Vagina (tissue), 2 donors: ENCODE results near the gene LAMB4. TPM values are rescaled to one million over a fixed set of nuclear protein-coding genes. Genes with fewer than 3 reads are reported as not detected.

Experiments
- DNase-seq, 2 donors: peaks; one replicate each; pipeline ENCODE4 v3.0.0-alpha.2; 2017; ENCODE audit errors: extremely low spot score in 2 of 2
- H3K27ac ChIP-seq: fragments of 200-600 bp; sonication (generic); one replicate; pipeline ENCODE4 v1.5.1; 2019
- H3K27me3 ChIP-seq: fragments of 200-600 bp; sonication (generic); one replicate; pipeline ENCODE4 v1.5.1; 2019
- H3K36me3 ChIP-seq, 2 donors: fragments of 200-600 bp; sonication (generic); one replicate each; pipeline ENCODE4 v1.5.1; 2017 to 2019
- H3K4me1 ChIP-seq: fragments of 200-600 bp; sonication (generic); one replicate; pipeline ENCODE4 v1.5.1; 2019
- H3K4me3 ChIP-seq, 2 donors: fragments of 200-600 bp; sonication (generic); 1 replicate in 1 of 2; 2 replicates in 1 of 2; pipeline ENCODE4 v1.5.1; 2016 to 2019
- H3K9me3 ChIP-seq: fragments of 200-600 bp; sonication (generic); one replicate; pipeline ENCODE4 v1.5.1; 2019
- POLR2A ChIP-seq, 2 donors: fragments of 450-650 bp; IDR thresholded peaks; one replicate each; pipeline ENCODE4 v1.6.1; 2017; ENCODE audit warnings: antibody characterized with exemption in 2 of 2, mild to moderate bottlenecking in 2 of 2, moderate library complexity in 2 of 2
- POLR2AphosphoS5 ChIP-seq, 2 donors: sonication (generic); formaldehyde crosslinking; IDR thresholded peaks; one replicate each; pipeline ENCODE4 v1.9.0; 2017; ENCODE audit warnings: antibody characterized with exemption in 2 of 2, mild to moderate bottlenecking in 2 of 2, low read depth in 1 of 2; ENCODE audit not compliant: insufficient read depth in 1 of 2
- intact Hi-C: fragments of 100-400 bp; cut with DNase I; formaldehyde crosslinking; loops from one replicate; pipeline ENCODE4 v1.15.1; 2023
- total RNA-seq: library from RNA; depleted of rRNA; stranded (reverse); fragments of >200 nt; gene quantifications from one replicate; pipeline ENCODE4 v1.2.3, GENCODE V29; 2016
- TF ChIP-seq, protein P1 (sequence below), 3 experiments: fragments of 450-650 bp in 2 of 3; fragments of 200-600 bp in 1 of 3; sonication (generic) in 1 of 3; IDR thresholded peaks; one replicate each; pipeline ENCODE4 v1.5.1; 2017 to 2019; ENCODE audit warnings: antibody characterized with exemption in 3 of 3, mild to moderate bottlenecking in 2 of 3, moderate library complexity in 2 of 3

The LAMB4 gene
- total RNA-seq, 1 donor from 2014 or later: 0.74 TPM

DNA sequence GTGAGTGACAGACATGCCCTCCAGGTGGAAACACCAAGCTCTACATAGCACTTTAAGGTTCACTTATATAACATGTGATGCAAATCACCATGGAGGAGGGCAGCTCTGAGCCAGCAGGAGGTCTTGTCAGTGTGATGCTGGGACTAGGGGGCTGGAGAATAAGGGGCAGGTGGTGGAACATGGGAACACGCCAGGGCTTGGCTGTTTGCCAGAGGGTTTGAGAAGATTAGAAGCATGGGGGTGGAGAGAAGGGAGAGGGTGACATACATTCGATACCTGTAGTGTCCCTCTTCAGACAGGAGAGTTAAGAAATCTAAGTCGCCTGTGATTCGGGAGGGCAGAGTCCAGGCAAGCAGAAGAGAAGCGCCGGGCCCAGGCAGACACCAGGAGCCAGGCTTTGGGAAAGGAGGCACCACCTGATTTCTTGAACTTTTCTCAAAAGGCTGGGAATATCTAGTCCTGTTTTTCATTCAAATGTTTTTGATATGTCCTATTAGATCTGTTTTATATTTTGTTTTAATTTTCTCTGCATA lies 16.9 kb upstream of the LAMB4 start:
- intact Hi-C loops: loop anchor here (5.0 kb wide), 1 partner anchor 280 kb away; no protein-coding TSS in a partner anchor
- no peak overlapping the region for H3K27ac ChIP-seq
- TF ChIP-seq POLR2AphosphoS5 (IDR thresholded peaks at IDR 0.05; ENCODE audit: insufficient read depth in 1 of 2, low read depth in 1 of 2) (no peak), POLR2A (IDR thresholded peaks at IDR 0.05) (no peak)
- TF ChIP-seq, protein P1, sequence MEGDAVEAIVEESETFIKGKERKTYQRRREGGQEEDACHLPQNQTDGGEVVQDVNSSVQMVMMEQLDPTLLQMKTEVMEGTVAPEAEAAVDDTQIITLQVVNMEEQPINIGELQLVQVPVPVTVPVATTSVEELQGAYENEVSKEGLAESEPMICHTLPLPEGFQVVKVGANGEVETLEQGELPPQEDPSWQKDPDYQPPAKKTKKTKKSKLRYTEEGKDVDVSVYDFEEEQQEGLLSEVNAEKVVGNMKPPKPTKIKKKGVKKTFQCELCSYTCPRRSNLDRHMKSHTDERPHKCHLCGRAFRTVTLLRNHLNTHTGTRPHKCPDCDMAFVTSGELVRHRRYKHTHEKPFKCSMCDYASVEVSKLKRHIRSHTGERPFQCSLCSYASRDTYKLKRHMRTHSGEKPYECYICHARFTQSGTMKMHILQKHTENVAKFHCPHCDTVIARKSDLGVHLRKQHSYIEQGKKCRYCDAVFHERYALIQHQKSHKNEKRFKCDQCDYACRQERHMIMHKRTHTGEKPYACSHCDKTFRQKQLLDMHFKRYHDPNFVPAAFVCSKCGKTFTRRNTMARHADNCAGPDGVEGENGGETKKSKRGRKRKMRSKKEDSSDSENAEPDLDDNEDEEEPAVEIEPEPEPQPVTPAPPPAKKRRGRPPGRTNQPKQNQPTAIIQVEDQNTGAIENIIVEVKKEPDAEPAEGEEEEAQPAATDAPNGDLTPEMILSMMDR (IDR thresholded peaks at IDR 0.05): no peak
- H3K27me3 ChIP-seq: no peaks in the 10 kb centered on the region
- no peak for DNase-seq
- no peak overlapping the region for H3K4me3 ChIP-seq
- no peaks in the 10 kb centered on the region for H3K36me3 ChIP-seq
- no peaks in the 10 kb centered on the region for H3K9me3 ChIP-seq
- H3K4me1 ChIP-seq: peaks cover 4% of the 10 kb centered on the region

DNA sequence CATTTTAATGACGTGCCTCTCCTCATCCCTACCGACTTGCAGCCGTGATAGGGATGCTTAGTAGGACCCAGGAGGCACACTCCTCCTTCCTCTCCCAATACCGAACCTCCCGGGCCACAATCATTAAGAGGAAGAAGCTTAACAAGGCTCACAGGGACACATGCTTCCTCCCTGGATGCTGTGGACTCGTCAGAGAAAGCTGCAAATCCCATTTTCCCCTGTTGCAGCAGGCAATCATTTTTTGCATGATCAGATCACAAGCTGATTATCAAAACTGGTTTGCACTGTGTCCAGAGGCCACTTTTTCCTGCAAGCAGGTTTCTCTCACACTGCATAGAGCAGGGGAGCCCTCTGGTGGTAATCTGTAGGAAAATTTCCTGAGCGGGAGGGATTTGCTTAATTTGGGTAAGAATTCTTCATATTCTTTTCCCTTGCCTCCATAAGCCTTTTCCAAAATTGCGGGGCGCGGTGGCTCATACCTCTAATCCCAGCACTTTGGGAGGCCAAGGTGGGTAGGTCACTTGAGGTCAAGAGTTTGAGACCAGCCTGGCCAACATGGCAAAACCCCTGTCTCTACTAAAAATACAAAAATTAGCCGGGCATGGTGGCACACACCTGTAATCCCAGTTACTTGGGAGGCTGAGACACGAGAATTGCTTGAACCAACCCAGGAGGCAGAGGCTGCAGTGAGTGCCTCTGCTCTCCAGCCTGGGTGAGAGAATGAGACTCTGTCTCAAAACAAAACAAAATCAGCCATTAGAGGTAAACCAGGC lies 16.1 kb upstream of the LAMB4 start:
- H3K4me1 ChIP-seq: peaks cover 4% of the 10 kb centered on the region
- H3K4me3 ChIP-seq: no peak overlapping the region
- no peaks in the 10 kb centered on the region for H3K27me3 ChIP-seq
- no peaks in the 10 kb centered on the region for H3K9me3 ChIP-seq
- H3K36me3 ChIP-seq: no peaks in the 10 kb centered on the region
- no peak for TF ChIP-seq POLR2A (IDR thresholded peaks at IDR 0.05)
- TF ChIP-seq, protein P1 (IDR thresholded peaks at IDR 0.05): peak; percentile 54 to 90 (median 79)
- intact Hi-C loops: loop anchor here (5.0 kb wide), 1 partner anchor 279 kb away; no protein-coding TSS in a partner anchor
- no peak overlapping the region for H3K27ac ChIP-seq
- DNase-seq: no peak

DNA sequence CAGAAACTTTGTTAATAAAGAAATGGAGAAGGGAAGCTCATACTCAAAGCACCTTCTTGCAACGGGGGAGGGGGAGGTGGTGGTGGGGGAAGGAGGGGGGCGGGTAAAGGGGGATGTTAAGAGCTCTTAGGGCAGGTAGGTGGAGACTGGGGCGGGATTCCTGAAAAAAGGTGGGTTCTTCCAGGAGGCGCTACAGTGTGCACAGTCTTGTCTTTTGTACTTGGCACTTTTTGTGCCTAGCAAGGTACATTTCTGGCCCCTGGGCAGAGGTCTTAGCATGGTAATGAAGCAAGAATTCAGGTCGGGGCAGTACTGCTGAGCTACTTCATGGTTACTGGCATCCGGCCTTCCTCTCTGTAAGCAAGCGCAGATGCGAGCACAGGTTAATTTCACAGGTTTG lies 15.2 kb upstream of the LAMB4 start:
- Histone ChIP-seq H3K27me3 (no peaks in the 10 kb centered on the region), H3K27ac (no peak overlapping the region), H3K4me3 (no peak overlapping the region), H3K4me1 (peaks cover 4% of the 10 kb centered on the region), H3K9me3 (no peaks in the 10 kb centered on the region), H3K36me3 (no peaks in the 10 kb centered on the region)
- TF ChIP-seq, protein P1 (IDR thresholded peaks at IDR 0.05): no peak
- no peak for TF ChIP-seq POLR2AphosphoS5 (IDR thresholded peaks at IDR 0.05; ENCODE audit: insufficient read depth in 1 of 2, low read depth in 1 of 2)
- TF ChIP-seq POLR2A (IDR thresholded peaks at IDR 0.05): no peak
- intact Hi-C loops: loop anchor here (5.0 kb wide), 1 partner anchor 278 kb away; no protein-coding TSS in a partner anchor
- DNase-seq: no peak

DNA sequence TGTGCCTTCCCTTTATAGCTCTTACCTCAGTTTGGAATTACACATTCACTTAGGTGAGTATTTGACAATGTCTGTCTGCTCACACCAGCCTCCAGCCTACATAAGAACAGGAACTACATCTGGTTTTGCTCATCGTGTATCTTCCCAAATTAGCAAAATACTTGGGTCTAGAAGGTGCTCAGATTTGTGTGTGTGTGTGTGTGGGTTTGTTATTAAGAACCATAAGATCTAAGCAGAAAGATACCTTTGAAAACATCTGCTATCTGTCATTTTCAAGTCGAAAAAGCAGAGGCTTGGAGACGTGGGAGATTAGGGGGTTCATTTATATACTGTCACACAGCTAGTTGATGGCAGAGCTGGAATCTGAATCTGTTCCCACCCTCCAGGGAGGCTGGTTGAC lies 14.8 kb upstream of the LAMB4 start:
- intact Hi-C loops: loop anchor here (5.0 kb wide), 1 partner anchor 278 kb away; no protein-coding TSS in a partner anchor
- H3K27ac ChIP-seq: no peak overlapping the region
- no peaks in the 10 kb centered on the region for H3K36me3 ChIP-seq
- H3K4me3 ChIP-seq: no peak overlapping the region
- no peaks in the 10 kb centered on the region for H3K27me3 ChIP-seq
- H3K4me1 ChIP-seq: peaks cover 4% of the 10 kb centered on the region
- no peak for DNase-seq
- H3K9me3 ChIP-seq: no peaks in the 10 kb centered on the region
- TF ChIP-seq, protein P1 (IDR thresholded peaks at IDR 0.05): no peak
- TF ChIP-seq POLR2A (IDR thresholded peaks at IDR 0.05): no peak
- no peak for TF ChIP-seq POLR2AphosphoS5 (IDR thresholded peaks at IDR 0.05; ENCODE audit: insufficient read depth in 1 of 2, low read depth in 1 of 2)
